Ovary (tissue), 3 donors: ENCODE measurements around the gene WDR82.

ENCODE experiments used
- POLR2A ChIP-seq: fragments of 450-650 bp; IDR thresholded peaks from one replicate; pipeline ENCODE4 v1.6.1; 2017; ENCODE audit warnings: antibody characterized with exemption, mild to moderate bottlenecking, moderate library complexity
- TF ChIP-seq, protein P1 (sequence below), 3 donors: fragments of 450-650 bp in 2 of 3; fragments of 200-600 bp in 1 of 3; IDR thresholded peaks; one replicate each; pipeline versions ENCODE4 v1.5.1 to v1.8.0; 2016 to 2022; ENCODE audit warnings: antibody characterized with exemption in 3 of 3, mild to moderate bottlenecking in 1 of 3
- donor health status: DM: no; HTN: no; CAD: no.

DNA sequence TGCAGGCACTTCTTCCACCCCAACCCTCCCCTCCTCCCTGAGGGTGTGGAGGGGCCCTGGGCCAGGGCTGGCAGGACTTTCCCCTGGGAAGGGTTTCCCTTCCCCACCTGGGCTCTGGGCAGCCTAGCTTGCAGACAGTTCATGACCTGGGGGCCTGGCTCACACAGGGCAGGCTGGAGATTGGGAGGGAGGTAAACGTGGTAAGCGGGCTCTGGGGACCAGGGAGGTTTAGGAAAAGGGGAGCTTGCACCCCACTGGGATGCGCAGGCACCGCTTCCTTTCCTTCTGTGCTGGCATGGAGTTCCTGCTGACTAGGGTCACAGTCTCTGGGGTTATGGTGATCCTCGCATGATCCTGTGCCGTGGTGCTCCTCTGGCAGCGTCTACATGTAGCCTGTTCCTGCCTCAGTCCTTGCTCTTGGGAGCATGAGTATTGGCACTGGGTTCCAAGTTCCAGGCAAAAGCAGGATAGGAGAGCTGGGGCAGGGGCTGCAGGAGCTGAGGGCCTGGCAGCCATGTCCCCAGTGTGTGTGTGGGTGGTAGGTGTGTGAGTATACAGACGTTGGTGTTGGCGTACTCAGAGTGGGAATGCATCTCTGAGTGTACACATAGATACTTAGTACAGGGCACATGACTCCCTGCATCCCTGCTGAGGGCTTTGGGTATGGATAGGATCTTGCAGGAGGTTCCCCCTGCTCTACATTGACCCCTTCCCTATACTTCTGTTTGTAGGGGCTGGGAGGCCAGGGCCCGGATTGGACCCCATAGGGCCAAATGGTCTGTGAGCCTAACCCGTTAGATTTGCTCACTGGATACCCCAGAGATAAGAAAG is 16.1 kb upstream of the WDR82 start:
- TF ChIP-seq, protein P1, sequence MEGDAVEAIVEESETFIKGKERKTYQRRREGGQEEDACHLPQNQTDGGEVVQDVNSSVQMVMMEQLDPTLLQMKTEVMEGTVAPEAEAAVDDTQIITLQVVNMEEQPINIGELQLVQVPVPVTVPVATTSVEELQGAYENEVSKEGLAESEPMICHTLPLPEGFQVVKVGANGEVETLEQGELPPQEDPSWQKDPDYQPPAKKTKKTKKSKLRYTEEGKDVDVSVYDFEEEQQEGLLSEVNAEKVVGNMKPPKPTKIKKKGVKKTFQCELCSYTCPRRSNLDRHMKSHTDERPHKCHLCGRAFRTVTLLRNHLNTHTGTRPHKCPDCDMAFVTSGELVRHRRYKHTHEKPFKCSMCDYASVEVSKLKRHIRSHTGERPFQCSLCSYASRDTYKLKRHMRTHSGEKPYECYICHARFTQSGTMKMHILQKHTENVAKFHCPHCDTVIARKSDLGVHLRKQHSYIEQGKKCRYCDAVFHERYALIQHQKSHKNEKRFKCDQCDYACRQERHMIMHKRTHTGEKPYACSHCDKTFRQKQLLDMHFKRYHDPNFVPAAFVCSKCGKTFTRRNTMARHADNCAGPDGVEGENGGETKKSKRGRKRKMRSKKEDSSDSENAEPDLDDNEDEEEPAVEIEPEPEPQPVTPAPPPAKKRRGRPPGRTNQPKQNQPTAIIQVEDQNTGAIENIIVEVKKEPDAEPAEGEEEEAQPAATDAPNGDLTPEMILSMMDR (IDR thresholded peaks at IDR 0.05) = no peak
- no peak for TF ChIP-seq POLR2A
